ENCODE measurements around the gene PRKCH. TPM values are rescaled to one million over a fixed set of nuclear protein-coding genes. Genes with fewer than 3 reads are reported as not detected.

Gene PRKCH
- total RNA-seq, 1 experiment from 2014 or later: 5.2 TPM

- peaks cover 13 to 22% of the 10 kb centered on the region in 2 experiments for H3K4me1 Mint-ChIP-seq
- no CpG with 5 or more reads among the region's 7 CpGs for WGBS (ENCODE audit: extremely low coverage, insufficient read length, low lambda C conversion rate)
- no peak overlapping the region for H3K27ac Mint-ChIP-seq
- H3K4me3 Mint-ChIP-seq: no peak overlapping the region
- H3K56ac ChIP-seq (ENCODE audit: insufficient read length, low read depth, low read length): no peak overlapping the region
- no peak overlapping the region for H2BK5ac ChIP-seq (ENCODE audit: insufficient read length, low read length)
- H3K23me2 ChIP-seq (ENCODE audit: insufficient read length, low read depth, low read length, poor library complexity, severe bottlenecking): no peaks in the 10 kb centered on the region
- no peak for TF ChIP-seq CTCF (conservative IDR thresholded peaks at IDR 0.05)
- H4K91ac ChIP-seq (ENCODE audit: insufficient read length, low read depth, low read length): no peak overlapping the region
- H2BK120ac ChIP-seq (ENCODE audit: low read depth, low read length, poor library complexity, severe bottlenecking): no peak overlapping the region
- H3K9ac ChIP-seq (ENCODE audit: extremely low read depth, insufficient read length, low read length): no peak overlapping the region
- H4K8ac ChIP-seq (replicated peaks; ENCODE audit: insufficient read length, low read depth, low read length): no peak overlapping the region
- no peaks in the 10 kb centered on the region for H3K79me2 ChIP-seq (ENCODE audit: insufficient read depth, low read length)
- no peak overlapping the region for H3K27ac ChIP-seq (ENCODE audit: insufficient read length, low read depth, low read length)
- H4K5ac ChIP-seq (ENCODE audit: insufficient read length, low read depth, low read length): no peak overlapping the region
- no peak overlapping the region for H2BK12ac ChIP-seq (ENCODE audit: insufficient read length, low read depth, low read length)
- no peaks in the 10 kb centered on the region for H3K9me3 ChIP-seq (ENCODE audit: control insufficient read depth, low read depth, low read length)
- H2BK20ac ChIP-seq (ENCODE audit: low read depth, low read length, poor library complexity, severe bottlenecking): no peak overlapping the region
- H3K27me3 Mint-ChIP-seq (ENCODE audit: low read depth): peaks cover 11% of the 10 kb centered on the region
- no peak overlapping the region for H2BK15ac ChIP-seq (ENCODE audit: low read depth, low read length)
- no peak overlapping the region for H3K4ac ChIP-seq (ENCODE audit: low read depth, low read length)
- DNase-seq: no peak
- H3K27me3 ChIP-seq (ENCODE audit: insufficient read depth, low read length): no peaks in the 10 kb centered on the region
- no peaks in the 10 kb centered on the region for H3K36me3 Mint-ChIP-seq (ENCODE audit: insufficient read depth in 1 of 3, low read depth in 3 of 3)
- H2AK5ac ChIP-seq (ENCODE audit: insufficient read length, low read length): no peak overlapping the region
- no peak overlapping the region for H3K4me2 ChIP-seq (ENCODE audit: insufficient read depth, insufficient read length, low read length)
- no peaks in the 10 kb centered on the region for H3K9me3 Mint-ChIP-seq
- no peak overlapping the region for H3K23ac ChIP-seq (ENCODE audit: insufficient read length, low read depth, low read length)
- H3K18ac ChIP-seq (ENCODE audit: insufficient read length, low read depth, low read length): no peak overlapping the region
- H3K4me1 ChIP-seq (ENCODE audit: insufficient read depth, low read length): no peaks in the 10 kb centered on the region
- H3K14ac ChIP-seq (ENCODE audit: insufficient read depth, low read length): no peak overlapping the region
- H3K79me1 ChIP-seq (ENCODE audit: insufficient read depth, low read depth, low read length, poor library complexity, severe bottlenecking): no peaks in the 10 kb centered on the region
- H3T11ph ChIP-seq (ENCODE audit: low read length): no peak overlapping the region
- no peaks in the 10 kb centered on the region for H4K20me1 ChIP-seq (ENCODE audit: control insufficient read depth, insufficient read depth, insufficient read length)
- H2AFZ ChIP-seq (ENCODE audit: low read length): no peak overlapping the region
These were observed 253.1 kb downstream of the PRKCH start for GRCh38 chr14:61574514-61574807.
